ENCODE results near the gene PILRB.
"Not testable (repeated sequence)": the region's sequence is repeated elsewhere in the genome, so short reads cannot be mapped to it uniquely, and the experiment has no call there.

DNA sequence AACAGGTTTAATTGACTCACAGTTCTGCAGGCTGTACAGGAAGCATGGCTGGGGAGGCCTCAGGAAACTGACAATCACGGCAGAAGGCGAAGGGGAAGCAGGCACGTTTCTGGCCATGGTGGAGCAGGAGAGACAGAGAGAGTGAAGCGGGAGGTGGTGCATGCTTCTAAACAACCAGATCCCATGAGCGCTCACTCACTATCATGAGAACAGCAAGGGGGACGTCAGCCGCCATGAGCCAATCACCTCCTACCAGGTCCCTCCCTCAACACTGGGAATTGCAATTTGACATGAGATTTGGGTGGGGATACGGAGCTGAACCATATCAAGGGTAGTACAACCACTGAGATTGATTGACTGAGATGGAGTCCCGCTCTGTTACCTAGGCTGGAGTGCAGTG is 32.2 kb upstream of the PILRB start:
- TF ChIP-seq POLR2A (IDR thresholded peaks at IDR 0.05; ENCODE audit: borderline replicate concordance, extremely low read depth, insufficient read depth, insufficient read length); POLR2AphosphoS5 (IDR thresholded peaks at IDR 0.05; ENCODE audit: low read depth, low read length); EZH2 (IDR thresholded peaks at IDR 0.05); SP1 (IDR thresholded peaks at IDR 0.05; ENCODE audit: low read depth); ZNF274 (IDR thresholded peaks at IDR 0.05; ENCODE audit: low read depth, low read length); TCF7L2 (IDR thresholded peaks at IDR 0.05; ENCODE audit: borderline replicate concordance, extremely low read depth, insufficient read depth, insufficient read length); ZFX (IDR thresholded peaks at IDR 0.05); SIN3A (IDR thresholded peaks at IDR 0.05; ENCODE audit: low read depth): not testable (repeated sequence)
- TF ChIP-seq, protein P1, sequence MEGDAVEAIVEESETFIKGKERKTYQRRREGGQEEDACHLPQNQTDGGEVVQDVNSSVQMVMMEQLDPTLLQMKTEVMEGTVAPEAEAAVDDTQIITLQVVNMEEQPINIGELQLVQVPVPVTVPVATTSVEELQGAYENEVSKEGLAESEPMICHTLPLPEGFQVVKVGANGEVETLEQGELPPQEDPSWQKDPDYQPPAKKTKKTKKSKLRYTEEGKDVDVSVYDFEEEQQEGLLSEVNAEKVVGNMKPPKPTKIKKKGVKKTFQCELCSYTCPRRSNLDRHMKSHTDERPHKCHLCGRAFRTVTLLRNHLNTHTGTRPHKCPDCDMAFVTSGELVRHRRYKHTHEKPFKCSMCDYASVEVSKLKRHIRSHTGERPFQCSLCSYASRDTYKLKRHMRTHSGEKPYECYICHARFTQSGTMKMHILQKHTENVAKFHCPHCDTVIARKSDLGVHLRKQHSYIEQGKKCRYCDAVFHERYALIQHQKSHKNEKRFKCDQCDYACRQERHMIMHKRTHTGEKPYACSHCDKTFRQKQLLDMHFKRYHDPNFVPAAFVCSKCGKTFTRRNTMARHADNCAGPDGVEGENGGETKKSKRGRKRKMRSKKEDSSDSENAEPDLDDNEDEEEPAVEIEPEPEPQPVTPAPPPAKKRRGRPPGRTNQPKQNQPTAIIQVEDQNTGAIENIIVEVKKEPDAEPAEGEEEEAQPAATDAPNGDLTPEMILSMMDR (IDR thresholded peaks at IDR 0.05 in 2 of 3, conservative IDR thresholded peaks at IDR 0.05 in 1 of 3; ENCODE audit: borderline replicate concordance in 1 of 3, insufficient read depth in 1 of 3, low read depth in 2 of 3, low read length in 2 of 3), result not testable (repeated sequence)
- TF ChIP-seq, protein P2, sequence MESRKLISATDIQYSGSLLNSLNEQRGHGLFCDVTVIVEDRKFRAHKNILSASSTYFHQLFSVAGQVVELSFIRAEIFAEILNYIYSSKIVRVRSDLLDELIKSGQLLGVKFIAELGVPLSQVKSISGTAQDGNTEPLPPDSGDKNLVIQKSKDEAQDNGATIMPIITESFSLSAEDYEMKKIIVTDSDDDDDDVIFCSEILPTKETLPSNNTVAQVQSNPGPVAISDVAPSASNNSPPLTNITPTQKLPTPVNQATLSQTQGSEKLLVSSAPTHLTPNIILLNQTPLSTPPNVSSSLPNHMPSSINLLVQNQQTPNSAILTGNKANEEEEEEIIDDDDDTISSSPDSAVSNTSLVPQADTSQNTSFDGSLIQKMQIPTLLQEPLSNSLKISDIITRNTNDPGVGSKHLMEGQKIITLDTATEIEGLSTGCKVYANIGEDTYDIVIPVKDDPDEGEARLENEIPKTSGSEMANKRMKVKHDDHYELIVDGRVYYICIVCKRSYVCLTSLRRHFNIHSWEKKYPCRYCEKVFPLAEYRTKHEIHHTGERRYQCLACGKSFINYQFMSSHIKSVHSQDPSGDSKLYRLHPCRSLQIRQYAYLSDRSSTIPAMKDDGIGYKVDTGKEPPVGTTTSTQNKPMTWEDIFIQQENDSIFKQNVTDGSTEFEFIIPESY (IDR thresholded peaks at IDR 0.05; ENCODE audit: extremely low read depth, insufficient replicate concordance, low read length), result not testable (repeated sequence)
- TF ChIP-seq, protein P3, sequence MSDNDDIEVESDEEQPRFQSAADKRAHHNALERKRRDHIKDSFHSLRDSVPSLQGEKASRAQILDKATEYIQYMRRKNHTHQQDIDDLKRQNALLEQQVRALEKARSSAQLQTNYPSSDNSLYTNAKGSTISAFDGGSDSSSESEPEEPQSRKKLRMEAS (IDR thresholded peaks at IDR 0.05), result not testable (repeated sequence)
